Hematopoietic multipotent progenitor cell treated with erythropoietin and hydrocortisone succinate and interleukin-3 and kit ligand, for 15 days (in vitro differentiated cells): Measurements from ENCODE around the gene SLCO3A1.

Experiments
- DNase-seq: peaks from one replicate; pipeline ENCODE4 v3.0.0-alpha.2; 2015; ENCODE audit warnings: low spot score

The SLCO3A1 gene

GRCh38 chr15:91882858-91883586 is 29.5 kb downstream of the SLCO3A1 start:
- DNase-seq = no peak

GRCh38 chr15:91884606-91885005 is 31.1 kb downstream of the SLCO3A1 start:
- no peak for DNase-seq

- DNase-seq = no peak
Observed at GRCh38 chr15:91885054-91885453, 31.5 kb downstream of the SLCO3A1 start.

- no peak for DNase-seq
Observed at GRCh38 chr15:91885714-91886270, 32.3 kb downstream of the SLCO3A1 start.

GRCh38 chr15:91886878-91887277 is 33.4 kb downstream of the SLCO3A1 start:
- DNase-seq = no peak

GRCh38 chr15:91887321-91887720 is 33.8 kb downstream of the SLCO3A1 start:
- DNase-seq = no peak

- no peak for DNase-seq
Observed at GRCh38 chr15:91887921-91888373, 34.4 kb downstream of the SLCO3A1 start.

- DNase-seq = no peak
Observed at GRCh38 chr15:91889111-91889815, 35.8 kb downstream of the SLCO3A1 start.

GRCh38 chr15:91890614-91891013 is 37.1 kb downstream of the SLCO3A1 start:
- no peak for DNase-seq

- DNase-seq = no peak
Observed at GRCh38 chr15:91891101-91891500, 37.6 kb downstream of the SLCO3A1 start.

- DNase-seq = no peak
Observed at GRCh38 chr15:91891788-91892345, 38.4 kb downstream of the SLCO3A1 start.

GRCh38 chr15:91892436-91892835 is 38.9 kb downstream of the SLCO3A1 start:
- DNase-seq = no peak

- DNase-seq = no peak
Observed at GRCh38 chr15:91894606-91895005, 41.1 kb downstream of the SLCO3A1 start.

GRCh38 chr15:91895051-91895450 is 41.5 kb downstream of the SLCO3A1 start:
- no peak for DNase-seq

- DNase-seq = no peak
Observed at GRCh38 chr15:91896341-91897055, 43.0 kb downstream of the SLCO3A1 start.

- DNase-seq = no peak
Observed at GRCh38 chr15:91897585-91898372, 44.3 kb downstream of the SLCO3A1 start.

GRCh38 chr15:91898843-91899242 is 45.3 kb downstream of the SLCO3A1 start:
- DNase-seq = no peak

- no peak for DNase-seq
Observed at GRCh38 chr15:91904942-91905341, 51.4 kb downstream of the SLCO3A1 start.

GRCh38 chr15:91908391-91908790 is 54.9 kb downstream of the SLCO3A1 start:
- no peak for DNase-seq

GRCh38 chr15:91909111-91909510 is 55.6 kb downstream of the SLCO3A1 start:
- DNase-seq = no peak

GRCh38 chr15:91909574-91909973 is 56.1 kb downstream of the SLCO3A1 start:
- no peak for DNase-seq
